GM21576 (cell line): ENCODE results near the gene OXSR1.
"Not testable (repeated sequence)": the region's sequence is repeated elsewhere in the genome, so short reads cannot be mapped to it uniquely, and the experiment has no call there.

Source experiments
- ATAC-seq: cut with Tn5 transposase; IDR thresholded peaks from one replicate; pipeline ENCODE4 v1.9.1; 2021; ENCODE audit warnings: mild to moderate bottlenecking, moderate library complexity; ENCODE audit not compliant: unreplicated experiment

OXSR1 gene

GRCh38 chr3:38127611-38128302 is 37.6 kb upstream of the OXSR1 start:
- ATAC-seq, result no peak

DNA sequence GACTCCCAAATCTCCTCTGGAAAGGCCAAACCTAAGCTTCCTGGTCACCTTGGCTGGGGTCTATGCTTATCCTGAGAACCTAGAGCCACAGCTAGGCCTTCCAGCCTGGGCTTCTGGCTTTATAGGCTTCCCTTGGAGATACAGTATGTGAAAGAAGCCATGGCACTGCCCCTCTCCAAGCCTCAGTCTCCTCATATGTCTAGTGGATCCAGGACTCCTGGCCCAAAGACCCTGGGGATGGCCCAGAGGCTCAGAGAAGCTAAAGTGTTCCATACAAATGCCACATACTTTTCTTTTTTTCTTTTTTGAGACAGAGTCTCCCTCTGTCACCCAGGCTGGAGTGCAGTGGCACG is 37.1 kb upstream of the OXSR1 start:
- no peak for ATAC-seq

GRCh38 chr3:38129058-38129457 is 36.3 kb upstream of the OXSR1 start:
- ATAC-seq, result no peak

GRCh38 chr3:38130631-38131065 is 34.7 kb upstream of the OXSR1 start:
- no peak for ATAC-seq

- no peak for ATAC-seq
Observed at GRCh38 chr3:38131621-38132369, 33.5 kb upstream of the OXSR1 start.

- ATAC-seq, result no peak
Observed at GRCh38 chr3:38133209-38133556, 32.2 kb upstream of the OXSR1 start.

- no peak for ATAC-seq
Observed at GRCh38 chr3:38133557-38134405, 31.6 kb upstream of the OXSR1 start.

- ATAC-seq, result not testable (repeated sequence)
Observed at GRCh38 chr3:38134517-38135143, 30.7 kb upstream of the OXSR1 start.

DNA sequence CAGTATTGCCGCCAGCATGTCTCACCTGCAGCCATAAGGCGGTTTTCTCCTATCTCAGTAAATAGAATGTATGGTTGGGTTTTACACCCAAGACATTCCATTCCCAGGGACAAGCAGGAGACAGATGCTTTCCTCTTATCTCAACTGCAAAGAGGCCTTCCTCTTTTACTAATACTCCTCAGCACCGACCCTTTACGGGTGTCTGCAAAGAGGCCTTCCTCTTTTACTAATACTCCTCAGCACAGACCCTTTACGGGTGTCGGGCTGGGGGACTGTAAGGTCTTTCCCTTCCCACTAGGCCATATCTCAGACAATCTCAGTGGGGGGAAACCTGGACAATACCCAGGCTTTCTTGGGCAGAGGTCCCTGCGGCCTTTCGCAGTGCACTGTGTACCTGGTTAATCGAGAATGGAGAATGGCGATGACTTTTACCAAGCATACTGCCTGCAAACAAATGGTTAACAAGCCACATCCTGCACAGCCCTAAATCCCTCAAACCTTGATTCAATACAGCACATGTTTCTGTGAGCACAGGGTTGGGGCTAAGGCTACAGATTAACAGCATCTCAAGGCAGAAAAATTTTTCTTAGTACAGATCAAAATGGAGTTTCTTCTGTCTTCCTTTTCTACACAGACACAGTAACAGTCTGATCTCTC is 29.6 kb upstream of the OXSR1 start:
- not testable (repeated sequence) for ATAC-seq

DNA sequence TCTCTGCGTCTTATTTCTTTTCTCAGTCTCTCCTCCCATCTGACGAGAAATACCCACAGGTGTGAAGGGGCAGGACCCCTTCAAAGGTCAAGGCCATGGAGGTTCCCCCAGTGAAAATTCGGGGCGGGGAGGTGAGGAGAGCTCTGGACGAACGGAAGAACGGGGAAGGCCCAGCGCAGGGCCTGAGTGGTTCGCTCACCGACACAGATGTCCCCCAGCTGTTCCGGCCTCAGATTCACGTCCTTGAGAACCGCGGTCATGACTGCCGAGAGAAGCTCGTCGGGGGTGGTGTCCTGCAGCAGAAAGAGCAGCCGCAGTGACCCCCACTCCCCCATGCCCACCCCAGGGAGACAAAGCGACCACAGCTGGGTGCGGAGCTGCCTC is 29.0 kb upstream of the OXSR1 start:
- no peak for ATAC-seq

- peak; percentile 85 for ATAC-seq
Observed at GRCh38 chr3:38136777-38137614, 28.3 kb upstream of the OXSR1 start, which contains the start of gene ACAA1. Gene ACAA1 (minus strand): TSS chr3:38137127. CDS start chr3:38137035, 92 bp downstream.

GRCh38 chr3:38137615-38138348 is 27.6 kb upstream of the OXSR1 start:
- no peak for ATAC-seq

GRCh38 chr3:38138349-38139190 is 26.8 kb upstream of the OXSR1 start, which contains the start of gene MYD88:
Gene MYD88 (plus strand): TSS chr3:38138661. CDS start chr3:38138701, 40 bp downstream.
- peak; percentile 41 for ATAC-seq

DNA sequence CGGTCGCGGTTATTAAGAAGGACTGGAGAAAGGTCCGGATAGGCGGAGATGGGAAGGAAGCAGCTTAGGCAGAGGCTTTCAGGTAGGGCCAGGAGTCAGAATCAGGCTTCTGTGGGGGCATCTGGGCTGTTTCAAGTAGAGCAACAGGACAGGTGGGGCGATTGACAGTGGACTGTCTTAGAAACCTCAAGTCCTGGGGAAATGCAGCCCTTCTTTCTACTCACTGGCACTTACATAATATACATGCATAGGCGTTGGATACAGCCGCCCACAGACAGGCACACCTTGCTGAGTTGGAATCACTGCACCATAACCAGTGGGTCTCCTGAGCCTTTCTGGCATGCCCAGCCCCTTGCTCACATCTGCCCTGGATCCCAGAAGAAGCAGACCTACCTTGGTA is 26.1 kb upstream of the OXSR1 start:
- ATAC-seq, result no peak

GRCh38 chr3:38139652-38140051 is 25.7 kb upstream of the OXSR1 start:
- no peak for ATAC-seq

DNA sequence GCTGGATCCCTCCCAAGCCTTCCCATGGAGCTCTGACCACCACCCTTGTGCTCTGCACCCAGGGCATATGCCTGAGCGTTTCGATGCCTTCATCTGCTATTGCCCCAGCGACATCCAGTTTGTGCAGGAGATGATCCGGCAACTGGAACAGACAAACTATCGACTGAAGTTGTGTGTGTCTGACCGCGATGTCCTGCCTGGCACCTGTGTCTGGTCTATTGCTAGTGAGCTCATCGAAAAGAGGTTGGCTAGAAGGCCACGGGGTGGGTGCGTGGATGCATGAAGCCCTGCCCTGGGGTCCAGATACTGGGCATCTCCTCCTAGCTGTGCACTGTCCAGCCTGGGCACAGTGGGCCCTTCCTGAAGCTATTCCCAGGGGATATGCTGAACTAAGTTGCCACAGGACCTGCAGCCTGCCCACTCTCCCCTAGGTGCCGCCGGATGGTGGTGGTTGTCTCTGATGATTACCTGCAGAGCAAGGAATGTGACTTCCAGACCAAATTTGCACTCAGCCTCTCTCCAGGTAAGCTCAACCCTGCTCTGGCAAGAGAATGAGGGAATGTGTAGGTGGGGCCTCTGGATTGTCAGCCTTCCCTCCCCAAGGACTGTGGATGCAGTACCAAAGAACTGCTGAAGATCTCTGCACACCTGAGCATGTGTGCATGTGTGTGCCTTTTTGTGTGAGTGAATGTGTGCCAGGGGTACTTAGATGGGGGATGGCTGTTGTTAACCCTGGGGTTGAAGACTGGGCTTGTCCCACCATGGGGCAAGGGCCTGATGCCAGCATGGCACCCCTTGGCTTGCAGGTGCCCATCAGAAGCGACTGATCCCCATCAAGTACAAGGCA is 24.8 kb upstream of the OXSR1 start:
- ATAC-seq, result no peak
